Left cardiac atrium (tissue), 4 donors: Measurements from ENCODE around the gene ZNF585A. TPM values are rescaled to one million over a fixed set of nuclear protein-coding genes. Genes with fewer than 3 reads are reported as not detected.
"Not testable (repeated sequence)": the region's sequence is repeated elsewhere in the genome, so short reads cannot be mapped to it uniquely, and the experiment has no call there.

Experiments used
- ATAC-seq, 2 donors: fragments of 200-7000 bp; cut with Tn5 transposase; one replicate each; pipeline ENCODE4 v1.9.1; 2020; ENCODE audit warnings: mild to moderate bottlenecking in 2 of 2, moderate library complexity in 2 of 2
- DNase-seq: peaks from one replicate; pipeline ENCODE4 v3.0.0-alpha.2; 2020
- intact Hi-C, 2 donors: fragments of 100-400 bp; cut with DNase I; formaldehyde crosslinking; loops; one replicate each; pipeline versions ENCODE4 v1.14.1 to v1.15.1; 2022 to 2023
- long read RNA-seq: library from polyadenylated mRNA; unstranded; transcript quantifications from one replicate; pipeline ENCODE4 v2.0.0, GENCODE V29; 2021
- total RNA-seq, 2 donors: library from RNA; stranded (reverse); fragmentation: NEBNext Ultra II Directional; extraction: Animal tissue kit (Norgen Biotek cat#: 25700); gene quantifications; one replicate each; pipeline ENCODE4 v1.2.1, GENCODE V29; 2021
- donor health status: DM: no; HTN: yes; CAD: no.
- donor health status: DM: no; HTN: yes; CAD: no; lungs with severe emphysema.
- donor health status: DM: yes; HTN: yes; CAD: no.
- donor health status: Dilated cardiomyopathy.

ZNF585A gene
- 10 to 100 TPM in 1 of 2 donors, 1 to 10 TPM in 1; 6.6 to 11.6 TPM for total RNA-seq
- long read RNA-seq, full-length matches to known transcripts: 5 of 8 reads
- long read RNA-seq, partial matches to known transcripts: 2 of 8 reads
- long read RNA-seq, other reads (novel, unspliced or antisense): 1 of 8 reads

DNA sequence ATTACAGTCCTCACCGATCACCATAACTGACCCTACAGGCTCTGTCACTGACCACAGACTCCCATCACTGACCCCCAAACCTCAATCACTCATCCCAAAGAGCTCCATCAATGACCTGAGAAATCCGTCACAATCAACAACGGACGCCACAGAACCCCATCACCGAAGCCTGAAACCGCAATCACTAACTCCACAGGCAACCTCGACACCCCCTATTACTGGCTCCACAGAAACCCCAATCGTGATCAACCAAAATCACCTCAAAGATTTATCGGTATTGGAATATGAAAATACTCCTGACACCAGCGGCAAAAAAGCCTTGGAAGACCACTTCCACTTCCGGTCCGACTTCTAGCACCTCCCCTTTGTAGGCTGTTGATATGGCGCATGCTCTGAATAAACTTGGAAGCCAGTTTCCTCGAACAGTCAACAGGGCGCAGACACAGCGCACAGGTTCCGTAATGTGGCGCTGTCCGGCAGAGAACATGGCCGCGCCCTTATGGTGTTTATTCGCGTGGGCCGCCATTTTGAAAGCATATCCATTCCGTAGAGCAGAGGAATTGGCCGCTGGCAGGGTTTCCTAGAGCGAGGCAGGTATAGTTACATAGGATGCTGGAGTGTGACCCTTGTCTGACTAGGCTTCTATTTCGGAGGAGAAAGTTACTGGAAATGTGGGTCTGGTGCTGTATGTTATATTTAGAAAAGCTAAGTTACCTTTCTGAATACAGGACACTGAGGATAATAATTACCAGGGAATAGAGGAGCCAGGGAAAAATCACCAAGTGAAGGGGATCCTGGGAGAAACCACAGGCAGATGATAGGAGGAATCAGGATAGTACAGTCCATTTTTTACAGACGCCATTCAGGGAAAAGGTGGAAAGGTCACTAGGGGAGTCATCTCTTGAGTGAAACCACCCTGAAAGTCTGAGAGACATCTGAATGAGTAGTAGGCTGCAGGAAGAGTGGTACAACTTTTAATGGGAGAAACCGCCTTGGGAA is at the start of gene ZNF585A:
ZNF585A (minus strand) TSS at position 328 of the 999 bp plus-strand sequence. CDS start 2,785 bp downstream, outside the sequence.
- peak; percentile 100 for ATAC-seq
- intact Hi-C loops: loop anchor here in 1 of 2 donors (5.0 kb wide), 1 partner anchor 40 kb away; the partner anchor contains the start of gene ZNF585B
- peak; percentile 93 for DNase-seq

DNA sequence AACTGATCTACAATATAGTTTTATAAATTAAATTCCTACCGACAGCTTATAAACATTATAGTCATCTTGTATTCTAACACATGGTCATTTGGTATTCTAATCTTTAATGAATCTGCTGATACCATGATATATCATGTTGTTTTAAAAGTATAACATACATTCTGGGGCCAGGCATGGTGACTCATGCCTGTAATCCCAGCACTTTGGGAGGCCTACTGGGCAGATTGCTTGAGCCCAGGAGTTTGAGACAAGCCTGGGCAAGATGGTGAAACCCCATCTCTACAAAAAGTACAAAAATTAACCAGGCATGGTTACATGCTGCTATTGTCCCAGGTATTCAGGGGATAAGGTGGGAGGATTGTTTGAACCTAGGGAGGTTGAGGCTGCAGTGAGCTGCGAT is 48.6 kb upstream of the ZNF585A start:
- intact Hi-C loops: loop anchor here in 1 of 2 donors (10.0 kb wide), 1 partner anchor 246 kb away; no protein-coding TSS in a partner anchor
- no peak for DNase-seq
- no peak for ATAC-seq

DNA sequence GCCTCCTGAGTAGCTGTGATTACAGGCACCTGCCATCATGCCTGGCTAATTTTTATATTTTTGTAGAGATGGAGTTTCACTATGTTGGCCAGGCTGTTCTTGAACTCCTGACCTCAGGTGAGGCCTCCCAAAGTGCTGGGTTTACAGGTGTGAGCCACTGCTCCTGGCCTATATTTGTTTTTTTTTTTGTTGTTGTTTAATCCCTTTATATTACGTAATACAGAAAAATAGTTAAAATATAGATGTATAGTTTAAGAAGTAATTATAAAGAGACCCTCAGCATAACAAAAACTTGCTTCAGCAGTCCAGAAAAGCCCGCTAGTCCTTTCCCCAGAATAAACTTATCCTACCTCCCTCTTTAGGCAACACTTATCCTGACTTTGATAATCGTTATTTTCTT is 47.9 kb upstream of the ZNF585A start:
- ATAC-seq (no peak), DNase-seq (no peak)
- intact Hi-C loops: loop anchor here in 1 of 2 donors (10.0 kb wide), 1 partner anchor 246 kb away; no protein-coding TSS in a partner anchor

DNA sequence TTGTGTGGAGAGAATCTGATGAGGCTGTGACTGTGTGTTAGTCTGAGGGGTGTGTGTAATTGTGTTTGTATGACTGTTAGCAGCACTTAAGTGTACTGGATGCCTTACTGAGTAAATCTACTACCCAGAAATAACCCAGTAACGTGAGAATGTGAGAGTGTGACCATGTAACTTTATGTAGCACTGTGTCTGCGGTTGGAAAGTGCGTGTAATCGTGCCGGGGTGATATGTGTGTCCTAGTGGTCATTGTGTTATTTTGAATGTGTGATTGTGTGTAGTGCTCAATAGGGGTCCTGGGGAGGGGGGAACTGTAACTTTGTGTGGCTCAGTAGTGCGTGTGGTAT is 46.1 kb upstream of the ZNF585A start:
- DNase-seq: no peak
- intact Hi-C loops: no loop called here
- ATAC-seq: peak in 1 of 2 donors; percentile 4

DNA sequence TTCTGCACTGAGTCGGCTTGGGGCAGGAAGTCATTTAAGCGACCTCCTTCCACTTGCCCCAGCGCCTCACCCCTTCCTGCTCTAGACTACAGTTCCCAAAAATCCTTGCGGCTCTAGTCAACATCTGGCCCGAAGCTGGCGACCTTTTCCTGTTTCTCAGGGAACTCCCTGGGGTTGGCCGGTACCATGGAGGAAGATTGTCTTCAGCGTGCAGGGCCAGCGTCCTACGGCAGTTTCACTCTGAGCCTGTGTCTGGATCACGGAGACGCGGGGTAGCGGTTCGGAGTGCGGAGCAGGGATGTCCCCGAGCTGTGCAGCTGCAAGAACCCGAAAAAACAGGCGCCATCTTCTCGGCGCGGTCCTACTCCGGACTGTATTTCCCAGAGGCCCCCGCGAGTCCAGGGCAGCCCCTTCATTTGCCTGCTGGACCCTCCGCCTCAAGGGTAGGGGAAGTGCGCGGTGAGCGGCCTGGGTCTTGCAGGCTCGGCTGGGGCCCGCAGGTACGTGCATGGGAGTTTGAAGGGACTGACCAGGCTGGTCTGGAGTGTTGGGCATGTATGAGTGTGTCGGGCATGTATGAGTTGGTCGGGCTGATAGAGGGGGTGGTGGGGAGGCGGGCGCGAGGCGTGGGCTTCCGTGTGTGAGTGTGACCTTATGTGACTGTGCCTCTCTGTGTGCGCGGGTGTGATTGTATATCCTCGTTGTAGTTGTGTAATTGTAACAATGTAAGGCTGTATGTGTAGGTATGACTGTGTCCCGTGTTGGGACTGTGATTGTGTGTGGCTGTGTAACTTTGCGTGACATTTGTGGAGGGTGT is 45.5 kb upstream of the ZNF585A start, which contains the start of gene ZNF383:
ZNF383 (plus strand) TSS at position 440 of the 817 bp plus-strand sequence. CDS start 12,240 bp downstream, outside the sequence.
- peak; percentile 98 to 99 for ATAC-seq
- intact Hi-C loops: no loop called here
- peak; percentile 90 for DNase-seq

DNA sequence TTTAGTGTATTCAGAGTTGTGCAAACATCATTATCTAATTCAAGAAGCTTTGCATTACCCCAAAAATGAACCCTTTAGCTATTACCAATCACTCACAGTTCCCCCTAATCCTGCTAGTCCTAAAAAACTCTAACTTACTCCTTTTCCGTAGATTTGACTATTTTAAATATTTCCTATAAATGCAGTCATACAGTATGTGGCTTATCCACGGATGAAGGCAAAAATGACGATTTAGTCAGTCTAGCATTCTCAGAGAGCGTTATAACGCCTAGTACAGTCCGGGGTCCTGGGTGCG is 44.9 kb upstream of the ZNF585A start:
- ATAC-seq (no peak), DNase-seq (no peak)
- intact Hi-C loops: no loop called here

DNA sequence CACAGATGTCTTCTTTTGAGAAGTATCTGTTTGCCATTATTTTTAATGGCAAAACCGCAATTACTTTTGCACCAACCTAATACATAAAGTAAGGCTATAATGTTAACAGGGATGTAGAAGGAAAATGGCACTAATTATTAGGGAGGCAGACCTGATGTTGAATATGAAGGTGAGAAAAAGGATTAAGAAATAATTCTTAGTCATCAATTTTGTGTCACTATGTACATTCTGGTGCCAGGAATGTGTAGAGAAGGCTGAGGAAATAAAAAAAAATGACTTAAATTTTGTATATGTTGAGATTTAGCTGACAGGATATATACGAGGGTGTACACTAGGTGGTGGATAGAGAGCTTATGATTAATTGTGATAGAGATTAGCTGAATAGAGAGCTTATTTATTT is 25.3 kb upstream of the ZNF585A start:
- ATAC-seq: no peak
- DNase-seq: no peak
- intact Hi-C loops: no loop called here

DNA sequence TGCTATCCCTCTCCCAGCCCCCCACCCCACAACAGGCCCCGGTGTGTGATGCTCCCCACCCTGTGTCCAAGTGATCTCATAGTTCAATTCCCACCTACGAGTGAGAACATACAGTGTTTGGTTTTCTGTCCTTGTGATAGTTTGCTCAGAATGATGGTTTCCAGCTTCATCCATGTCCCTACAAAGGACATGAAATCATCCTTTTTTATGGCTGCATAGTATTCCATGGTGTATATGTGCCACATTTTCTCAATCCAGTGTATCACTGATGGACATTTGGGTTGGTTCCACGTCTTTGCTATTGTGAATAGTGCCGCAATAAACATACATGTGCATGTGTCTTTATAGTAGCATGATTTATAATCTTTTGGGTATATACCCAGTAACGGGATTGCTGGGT is 24.6 kb upstream of the ZNF585A start:
- intact Hi-C loops, DNase-seq, ATAC-seq: not testable (repeated sequence)

DNA sequence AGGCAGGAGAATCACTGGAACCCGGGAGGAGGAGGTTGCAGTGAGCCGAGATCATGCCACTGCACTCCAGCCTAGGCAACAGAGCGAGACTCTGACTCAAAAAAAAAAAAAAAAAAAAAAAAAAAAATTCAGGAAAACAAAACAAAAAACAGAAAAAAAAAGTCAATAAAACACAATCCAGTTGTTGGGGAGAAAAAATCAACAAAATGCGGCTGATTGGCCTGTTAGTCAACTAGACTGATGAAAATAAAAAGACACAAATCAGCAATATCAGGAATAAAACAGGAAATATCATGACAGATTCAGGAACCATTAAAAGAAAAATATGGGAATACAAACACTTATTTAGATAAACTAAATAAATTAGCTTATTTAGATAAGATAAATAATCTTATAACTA is 22.8 kb upstream of the ZNF585A start:
- DNase-seq, ATAC-seq, intact Hi-C loops: not testable (repeated sequence)

DNA sequence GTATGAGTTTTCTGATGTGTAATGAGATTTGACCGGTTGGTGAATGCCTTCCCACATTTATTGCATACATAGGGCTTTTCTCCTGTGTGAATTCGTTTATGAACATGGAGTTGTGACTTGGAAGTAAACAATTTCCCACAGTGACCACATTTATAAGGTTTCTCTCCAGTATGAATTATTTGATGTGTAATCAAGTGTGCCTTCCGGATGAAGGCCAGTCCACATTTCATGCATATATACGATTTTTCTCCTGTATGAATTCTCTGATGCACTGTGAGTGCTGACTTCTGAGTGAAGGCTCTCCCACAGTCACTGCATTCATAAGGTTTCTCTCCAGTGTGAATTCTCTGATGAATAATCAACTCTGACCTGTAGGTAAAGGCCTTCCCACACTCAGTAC is 13.6 kb upstream of the ZNF585A start:
- DNase-seq, ATAC-seq, intact Hi-C loops: not testable (repeated sequence)

DNA sequence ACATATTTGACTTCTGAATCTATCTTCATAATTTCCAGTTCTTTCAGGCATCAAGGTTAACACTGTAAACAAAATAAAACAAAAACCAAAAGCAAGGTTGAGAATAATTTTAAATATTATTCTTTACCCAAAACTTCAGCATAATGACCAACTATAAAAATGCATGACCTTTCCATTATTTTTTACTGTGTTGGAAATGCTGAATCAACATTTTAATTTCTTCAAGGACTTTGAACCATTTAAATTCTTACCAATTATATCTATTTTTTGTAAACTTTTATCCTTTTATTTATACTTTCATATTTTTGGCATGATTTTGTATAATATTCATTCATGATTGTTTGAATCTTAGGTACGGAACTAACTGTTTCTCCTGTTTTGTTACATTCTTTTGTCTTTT is 6.9 kb downstream of the ZNF585A start:
- DNase-seq (no peak), ATAC-seq (no peak)
- intact Hi-C loops: no loop called here

DNA sequence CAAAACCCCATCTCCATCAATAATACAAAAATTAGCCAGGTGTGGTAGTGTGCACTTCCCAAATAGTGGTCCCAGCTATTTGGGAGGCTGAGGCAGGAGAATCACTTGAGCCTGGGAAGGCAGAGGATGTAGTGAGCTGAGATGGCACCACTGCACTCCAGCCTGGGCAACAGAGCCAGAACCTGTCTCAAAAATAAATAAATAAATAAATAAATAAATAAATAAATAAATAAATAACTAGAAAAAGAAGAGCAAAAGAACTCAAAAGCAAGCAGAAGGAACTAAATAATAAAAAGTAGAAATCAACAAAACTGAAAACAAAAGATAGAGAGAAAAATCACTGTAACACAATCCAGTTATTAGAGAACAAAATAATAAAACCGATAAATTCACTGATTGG is 12.3 kb downstream of the ZNF585A start:
- no peak for ATAC-seq
- intact Hi-C loops: no loop called here
- no peak for DNase-seq

DNA sequence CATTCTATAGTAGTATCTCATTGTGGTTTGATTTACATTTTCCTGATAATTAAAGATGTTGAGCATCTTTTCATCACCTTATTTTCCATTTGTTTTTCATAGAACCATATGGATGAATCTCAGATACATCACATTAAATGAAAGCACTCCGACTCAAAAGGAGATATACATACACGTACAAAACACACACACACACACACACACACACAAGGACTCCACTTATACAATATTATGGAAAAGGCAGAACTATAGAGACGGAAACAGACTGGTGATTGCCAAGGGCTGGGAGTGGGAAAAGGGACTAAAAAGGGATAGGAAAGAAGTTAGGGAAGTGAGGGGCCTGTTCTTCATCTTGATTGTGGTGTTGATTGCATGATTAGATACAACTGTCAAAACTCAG is 24.3 kb downstream of the ZNF585A start:
- intact Hi-C loops: no loop called here
- DNase-seq (no peak), ATAC-seq (no peak)

DNA sequence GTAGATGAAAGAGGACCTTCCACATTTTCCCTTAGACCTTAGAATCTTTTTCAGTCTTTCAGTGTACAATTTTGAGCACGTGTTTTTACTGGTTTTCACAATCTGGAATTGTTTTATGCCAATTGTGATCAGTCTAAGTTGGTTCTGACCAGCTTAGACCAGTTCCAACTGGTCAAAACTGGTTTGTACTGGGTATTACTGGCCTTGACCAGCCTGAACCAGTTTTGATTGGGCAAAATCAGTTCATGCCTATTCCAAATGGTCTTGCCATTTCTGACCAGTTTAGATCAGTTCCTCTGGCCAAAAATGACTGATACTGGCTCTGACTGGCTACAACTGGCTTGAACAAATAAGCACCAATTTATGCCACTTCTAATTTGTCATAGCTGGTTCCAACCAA is 36.4 kb downstream of the ZNF585A start:
- ATAC-seq (no peak), DNase-seq (no peak)
- intact Hi-C loops: no loop called here

DNA sequence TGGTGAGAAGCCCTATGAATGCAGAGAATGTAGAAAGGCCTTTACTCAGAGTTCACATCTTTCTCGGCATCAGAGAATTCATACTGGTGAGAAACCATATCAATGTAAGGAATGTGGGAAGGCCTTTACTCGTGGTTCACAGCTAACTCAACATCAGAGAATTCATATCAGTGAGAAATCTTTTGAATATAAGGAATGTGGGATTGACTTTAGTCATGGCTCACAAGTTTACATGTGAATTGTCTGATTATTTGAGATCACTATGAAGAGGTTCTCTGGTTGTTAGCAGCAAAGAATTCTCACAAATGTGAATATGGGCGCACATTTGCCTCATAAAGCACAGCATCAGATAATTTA is 43.7 kb downstream of the ZNF585A start:
- intact Hi-C loops: no loop called here
- no peak for ATAC-seq

DNA sequence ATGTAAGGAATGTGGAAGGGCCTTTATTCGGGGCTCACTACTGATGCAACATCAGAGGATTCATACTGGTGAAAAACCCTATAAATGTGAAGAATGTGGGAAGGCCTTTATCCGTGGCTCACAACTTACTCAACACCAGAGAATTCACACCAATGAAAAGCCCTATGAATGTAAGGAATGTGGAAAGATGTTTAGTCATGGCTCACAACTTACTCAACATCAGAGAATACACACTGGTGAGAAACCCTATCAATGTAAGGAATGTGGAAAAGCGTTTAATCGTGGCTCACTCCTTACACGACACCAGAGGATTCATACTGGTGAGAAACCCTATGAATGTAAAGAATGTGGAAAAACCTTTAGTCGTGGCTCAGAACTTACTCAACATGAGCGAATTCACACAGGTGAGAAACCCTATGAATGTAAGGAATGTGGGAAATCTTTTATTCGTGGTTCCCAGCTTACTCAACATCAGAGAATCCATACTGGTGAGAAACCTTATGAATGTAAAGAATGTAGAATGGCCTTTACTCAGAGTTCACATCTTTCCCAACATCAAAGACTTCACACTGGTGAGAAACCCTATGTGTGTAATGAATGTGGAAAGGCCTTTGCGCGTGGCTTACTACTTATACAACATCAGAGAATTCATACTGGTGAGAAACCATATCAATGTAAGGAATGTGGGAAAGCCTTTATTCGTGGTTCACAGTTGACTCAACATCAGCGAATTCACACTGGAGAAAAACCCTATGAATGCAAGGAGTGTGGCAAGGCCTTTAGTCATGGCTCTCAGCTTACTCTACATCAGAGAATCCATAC is 44.3 kb downstream of the ZNF585A start:
- intact Hi-C loops: no loop called here
- DNase-seq: no peak
- ATAC-seq: no peak

More for the DNA sequence above, 43.7 kb downstream of the ZNF585A start:
- no peak for DNase-seq

DNA sequence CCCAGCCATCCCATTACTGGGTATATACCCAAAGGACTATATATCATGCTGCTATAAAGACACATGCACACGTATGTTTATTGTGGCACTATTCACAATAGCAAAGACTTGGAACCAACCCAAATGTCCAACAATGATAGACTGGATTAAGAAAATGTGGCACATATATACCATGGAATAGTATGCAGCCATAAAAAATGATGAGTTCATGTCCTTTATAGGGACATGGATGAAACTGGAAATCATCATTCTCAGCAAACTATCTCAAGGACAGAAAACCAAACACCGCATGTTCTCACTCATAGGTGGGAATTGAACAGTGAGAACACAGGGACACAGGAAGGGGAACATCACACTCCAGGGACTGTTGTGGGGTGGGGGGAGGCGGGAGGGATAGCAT is 50.4 kb downstream of the ZNF585A start:
- ATAC-seq, intact Hi-C loops, DNase-seq: not testable (repeated sequence)

DNA sequence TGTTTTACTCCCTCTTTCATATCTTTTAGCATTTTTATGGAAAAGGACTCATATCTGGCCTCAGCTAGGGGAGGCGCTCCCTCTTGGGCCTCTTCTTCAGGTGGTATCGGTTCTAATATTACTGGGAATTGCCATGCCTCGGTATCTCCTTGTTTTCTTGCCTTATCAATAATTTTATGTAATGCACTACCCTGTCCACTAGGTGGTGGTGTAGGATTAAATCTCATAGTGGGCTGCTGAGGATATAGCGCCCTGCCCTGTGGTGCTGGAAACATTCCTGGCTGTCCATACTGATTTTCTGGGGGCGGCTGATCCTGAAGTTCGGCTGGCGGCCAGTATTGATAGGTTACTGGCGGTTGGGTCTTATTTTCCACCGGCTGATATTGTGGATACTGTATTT is 58.5 kb downstream of the ZNF585A start:
- ATAC-seq (no peak), DNase-seq (no peak)
- intact Hi-C loops: no loop called here

DNA sequence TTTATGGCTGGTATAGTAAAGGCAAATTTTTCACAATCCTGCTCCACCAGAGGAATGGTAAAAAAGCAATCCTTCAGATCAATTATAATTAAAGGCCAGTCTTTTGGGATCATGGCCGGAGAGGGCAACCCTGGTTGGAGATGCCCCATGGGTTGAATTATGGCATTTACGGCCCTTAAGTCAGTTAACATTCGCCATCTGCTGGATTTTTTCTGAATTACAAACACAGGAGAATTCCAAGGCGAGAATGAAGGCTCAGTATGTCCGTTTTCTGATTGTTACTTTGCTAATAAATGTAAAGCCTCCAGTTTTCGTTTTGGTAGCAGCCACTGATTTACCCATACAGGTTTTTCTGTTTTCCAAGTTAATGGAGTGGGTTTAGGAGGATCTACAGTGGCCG is 60.7 kb downstream of the ZNF585A start:
- intact Hi-C loops, DNase-seq, ATAC-seq: not testable (repeated sequence)
